Natural killer cell (primary cell): Measurements from ENCODE around the gene ZCCHC14. TPM values are rescaled to one million over a fixed set of nuclear protein-coding genes. Genes with fewer than 3 reads are reported as not detected.

Experiments used
- ATAC-seq, 3 donors: fragments of 150-1000 bp in 2 of 3; fragments of 200-7000 bp in 1 of 3; cut with Tn5 transposase; 1 replicate in 1 of 3; 2 replicates in 2 of 3; pipeline ENCODE4 v1.10.0; 2021; ENCODE audit warnings: mild to moderate bottlenecking in 2 of 3, moderate library complexity in 2 of 3
- DNase-seq, 2 donors: peaks; one replicate each; pipeline versions ENCODE4 v3.0.0 to v3.0.0-alpha.2; 2013 to 2021; ENCODE audit warnings: mixed read lengths in 1 of 2
- H3K27ac ChIP-seq: one replicate; pipeline ENCODE4 v1.5.1; 2013; ENCODE audit warnings: mild to moderate bottlenecking, low read length
- H3K27me3 ChIP-seq: one replicate; pipeline ENCODE4 v1.6.1; 2013; ENCODE audit warnings: low read length; ENCODE audit not compliant: control insufficient read depth, insufficient read depth
- H3K36me3 ChIP-seq: one replicate; pipeline ENCODE4 v1.6.1; 2013; ENCODE audit warnings: low read length; ENCODE audit not compliant: control insufficient read depth, insufficient read depth
- H3K4me1 ChIP-seq: one replicate; pipeline ENCODE4 v1.6.1; 2013; ENCODE audit warnings: low read length; ENCODE audit not compliant: control insufficient read depth, insufficient read depth
- H3K4me3 ChIP-seq: one replicate; pipeline ENCODE4 v1.5.1; 2013; ENCODE audit warnings: low read length
- H3K9me3 ChIP-seq: one replicate; pipeline ENCODE4 v1.6.1; 2013; ENCODE audit warnings: low read length; ENCODE audit not compliant: control insufficient read depth, insufficient read depth
- H3K27ac Mint-ChIP-seq, 2 donors: one replicate each; pipeline ENCODE4 v1.8.0; 2022; ENCODE audit warnings: mild to moderate bottlenecking in 2 of 2, mixed read lengths in 2 of 2, moderate library complexity in 1 of 2
- H3K27me3 Mint-ChIP-seq, 2 donors: one replicate each; pipeline ENCODE4 v1.8.0; 2022; ENCODE audit warnings: low read depth in 2 of 2, mixed read lengths in 2 of 2
- H3K36me3 Mint-ChIP-seq: one replicate; pipeline ENCODE4 v1.8.0; 2022; ENCODE audit warnings: mixed read lengths
- H3K4me1 Mint-ChIP-seq, 2 donors: one replicate each; pipeline ENCODE4 v1.8.0; 2022; ENCODE audit warnings: mixed read lengths in 2 of 2
- H3K4me3 Mint-ChIP-seq: one replicate; pipeline ENCODE4 v1.8.0; 2022; ENCODE audit warnings: mild to moderate bottlenecking, moderate library complexity, mixed read lengths
- H3K9me3 Mint-ChIP-seq, 2 donors: one replicate each; pipeline ENCODE4 v1.8.0; 2022; ENCODE audit warnings: mixed read lengths in 2 of 2
- CTCF ChIP-seq: fragments of 200-600 bp; IDR thresholded peaks from one replicate; pipeline ENCODE4 v1.8.0; 2022; ENCODE audit warnings: antibody characterized with exemption
- WGBS: methylation state at CpG from one replicate; pipeline ENCODE4 v1.1.7; 2013; ENCODE audit warnings: missing lambda C conversion rate; ENCODE audit not compliant: insufficient coverage; 5-methylcytosine and 5-hydroxymethylcytosine counted together
- intact Hi-C: fragments of 100-400 bp; cut with micrococcal nuclease; formaldehyde crosslinking; loops from one replicate; pipeline ENCODE4 v1.14.2; 2022
- total RNA-seq, 4 donors: library from RNA; stranded (reverse); fragments of 120-200 nt in 1 of 4; gene quantifications; one replicate each; pipeline versions ENCODE4 v1.2.3 to v1.2.4, GENCODE V29; 2013 to 2022

The ZCCHC14 gene
- total RNA-seq, 3 donors from 2014 or later (not counting 1 experiment from before 2014, with no cell fraction given), result 12.2 to 20.9 (median 19.2) TPM

DNA sequence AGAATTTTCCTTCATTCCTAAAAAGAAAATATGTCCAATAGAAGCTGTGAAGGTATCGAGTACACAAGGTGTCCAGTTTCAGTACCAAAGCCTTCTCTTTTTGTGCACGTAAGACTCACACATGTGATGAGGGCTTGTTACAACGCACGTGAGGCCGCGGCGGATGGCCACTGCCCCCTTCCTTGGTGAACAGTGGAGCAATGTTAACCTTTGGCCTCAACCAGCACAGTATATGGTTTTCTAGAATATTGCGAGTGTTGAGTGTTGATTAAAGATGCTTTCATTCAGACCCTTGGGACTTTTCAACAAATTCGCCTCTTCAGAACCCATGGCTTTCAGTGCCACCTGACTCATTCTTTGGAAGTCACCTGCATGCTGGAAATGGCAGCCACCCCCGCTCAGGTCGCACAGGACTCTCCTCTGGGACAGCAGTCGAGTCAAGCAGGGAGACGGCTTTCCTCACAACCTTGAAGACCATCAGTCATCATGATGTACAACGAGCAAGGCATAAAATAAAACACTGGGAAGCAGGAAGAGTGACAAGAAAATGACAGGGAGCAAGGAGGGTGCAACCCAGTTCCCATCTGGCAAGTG is 86.2 kb downstream of the ZCCHC14 start:
- ATAC-seq (peak in 1 of 3 donors; percentile 14), DNase-seq (no peak)
- Histone ChIP-seq H3K4me1 (no peaks in the 10 kb centered on the region), H3K27ac (no peak overlapping the region), H3K36me3 (peaks cover 54% of the 10 kb centered on the region), H3K9me3 (no peaks in the 10 kb centered on the region), H3K27me3 (no peaks in the 10 kb centered on the region), H3K4me3 (no peak overlapping the region)
- Mint-ChIP-seq H3K9me3 (no peaks in the 10 kb centered on the region), H3K4me3 (no peak overlapping the region), H3K4me1 (no peaks in the 10 kb centered on the region), H3K27ac (peak overlapping the region in 1 of 2 donors; percentile 66), H3K27me3 (no peaks in the 10 kb centered on the region), H3K36me3 (peaks cover 21% of the 10 kb centered on the region)
- no peak for TF ChIP-seq CTCF
- intact Hi-C loops, result no loop called here
- WGBS, result 96% methylated on average over 14 of the region's 14 CpGs

- H3K4me1 Mint-ChIP-seq, result no peaks in the 10 kb centered on the region
- H3K36me3 Mint-ChIP-seq, result peaks cover 14% of the 10 kb centered on the region
- TF ChIP-seq CTCF, result no peak
- no peaks in the 10 kb centered on the region for H3K27me3 Mint-ChIP-seq
- ATAC-seq, result peak in 2 of 3 donors; percentile 23 to 35
- Histone ChIP-seq H3K4me1 (no peaks in the 10 kb centered on the region), H3K9me3 (no peaks in the 10 kb centered on the region), H3K27me3 (no peaks in the 10 kb centered on the region), H3K4me3 (no peak overlapping the region), H3K27ac (no peak overlapping the region), H3K36me3 (peaks cover 60% of the 10 kb centered on the region)
- H3K9me3 Mint-ChIP-seq, result no peaks in the 10 kb centered on the region
- 97% methylated on average over 19 of the region's 19 CpGs for WGBS
- DNase-seq, result no peak
- H3K27ac Mint-ChIP-seq, result peak overlapping the region in 1 of 2 donors; percentile 58
- H3K4me3 Mint-ChIP-seq, result peak overlapping the region; percentile 47
- intact Hi-C loops, result no loop called here
Measured at GRCh38 chr16:87404764-87405625, 87.8 kb downstream of the ZCCHC14 start.

- Mint-ChIP-seq H3K4me1 (peaks cover 31 to 40% of the 10 kb centered on the region in 2 donors), H3K27me3 (no peaks in the 10 kb centered on the region), H3K9me3 (no peaks in the 10 kb centered on the region), H3K27ac (peak overlapping the region; percentile 62 to 88), H3K4me3 (peak overlapping the region; percentile 58), H3K36me3 (peaks cover 8% of the 10 kb centered on the region)
- H3K4me1 ChIP-seq, result peaks cover 31% of the 10 kb centered on the region
- ATAC-seq (no peak), DNase-seq (no peak)
- no peaks in the 10 kb centered on the region for H3K9me3 ChIP-seq
- H3K27ac ChIP-seq, result no peak overlapping the region
- 94% methylated on average over 6 of the region's 7 CpGs for WGBS
- peaks cover 19% of the 10 kb centered on the region for H3K36me3 ChIP-seq
- TF ChIP-seq CTCF, result no peak
- H3K4me3 ChIP-seq, result no peak overlapping the region
- intact Hi-C loops, result loop anchor here (2.0 to 10.0 kb wide), 2 partner anchors 71 to 99 kb away; partner anchors contain the start of gene ZCCHC14
- no peaks in the 10 kb centered on the region for H3K27me3 ChIP-seq
Measured at GRCh38 chr16:87395181-87395842, 97.5 kb downstream of the ZCCHC14 start.
